Hematopoietic multipotent progenitor cell treated with erythropoietin and hydrocortisone succinate and interleukin-3 and kit ligand, for 15 days (in vitro differentiated cells): ENCODE results near the gene APBB1IP.
"Not testable (repeated sequence)": the region's sequence is repeated elsewhere in the genome, so short reads cannot be mapped to it uniquely, and the experiment has no call there.

Experiments used
- DNase-seq: peaks from one replicate; pipeline ENCODE4 v3.0.0-alpha.2; 2015; ENCODE audit warnings: low spot score

The APBB1IP gene

DNA sequence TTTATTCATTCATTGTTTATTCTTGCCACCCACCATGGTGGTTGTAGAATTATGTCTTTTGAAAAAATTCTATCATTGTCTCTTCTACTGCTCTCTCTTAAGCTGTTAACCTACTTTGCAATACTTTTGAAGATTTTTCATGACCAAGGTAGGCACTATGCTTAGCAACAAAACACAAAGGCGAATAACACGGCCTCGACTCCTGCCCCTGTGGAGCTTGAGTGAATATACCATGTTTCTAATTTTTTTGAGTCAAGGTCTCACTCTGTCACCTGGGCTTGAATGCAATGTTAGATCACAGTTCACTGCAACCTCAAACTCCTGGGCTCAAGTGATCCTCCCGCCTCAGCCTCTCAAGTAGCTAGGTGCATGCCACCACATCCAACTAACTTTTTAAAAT lies 39.4 kb downstream of the APBB1IP start:
- no peak for DNase-seq

DNA sequence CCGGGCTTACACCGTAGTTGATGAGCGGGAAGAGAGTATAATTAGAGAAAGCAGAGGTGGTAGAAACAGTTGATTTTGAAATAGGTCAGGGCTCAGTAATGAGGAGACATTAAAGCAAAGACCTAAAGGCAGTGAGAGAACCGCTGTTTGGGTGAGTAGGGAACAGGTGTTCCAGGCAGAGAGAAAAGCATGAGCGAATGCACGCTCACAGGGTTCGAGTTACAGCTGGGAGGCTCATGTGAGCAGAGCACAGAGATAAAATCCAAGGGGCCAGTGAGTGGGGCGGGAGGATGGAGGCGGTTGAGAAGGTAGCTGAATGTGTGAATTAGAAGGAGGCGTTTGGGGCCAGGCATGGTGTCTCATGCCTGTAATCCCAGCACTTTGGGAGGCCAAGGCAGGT lies 39.9 kb downstream of the APBB1IP start:
- no peak for DNase-seq

- DNase-seq = no peak
These were observed 41.8 kb downstream of the APBB1IP start for GRCh38 chr10:26479766-26480492.

DNA sequence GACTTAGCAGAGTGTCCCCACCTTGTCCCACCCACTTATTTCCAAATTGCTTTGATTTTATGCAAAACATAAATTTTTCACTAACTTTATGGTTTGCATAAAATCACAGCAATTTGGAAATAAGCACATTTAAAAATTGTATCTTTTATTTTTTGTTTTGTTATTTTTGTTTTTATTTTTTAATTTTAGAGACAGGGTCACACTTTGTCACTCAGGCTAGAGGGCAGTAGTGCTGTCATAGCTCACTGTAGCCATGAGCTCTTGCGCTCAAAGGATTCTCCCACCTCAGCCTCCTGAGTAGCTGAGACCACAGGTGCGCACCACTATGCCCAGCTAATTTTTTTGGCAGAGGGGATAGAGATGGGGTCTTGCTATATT lies 43.2 kb downstream of the APBB1IP start:
- DNase-seq = no peak

DNA sequence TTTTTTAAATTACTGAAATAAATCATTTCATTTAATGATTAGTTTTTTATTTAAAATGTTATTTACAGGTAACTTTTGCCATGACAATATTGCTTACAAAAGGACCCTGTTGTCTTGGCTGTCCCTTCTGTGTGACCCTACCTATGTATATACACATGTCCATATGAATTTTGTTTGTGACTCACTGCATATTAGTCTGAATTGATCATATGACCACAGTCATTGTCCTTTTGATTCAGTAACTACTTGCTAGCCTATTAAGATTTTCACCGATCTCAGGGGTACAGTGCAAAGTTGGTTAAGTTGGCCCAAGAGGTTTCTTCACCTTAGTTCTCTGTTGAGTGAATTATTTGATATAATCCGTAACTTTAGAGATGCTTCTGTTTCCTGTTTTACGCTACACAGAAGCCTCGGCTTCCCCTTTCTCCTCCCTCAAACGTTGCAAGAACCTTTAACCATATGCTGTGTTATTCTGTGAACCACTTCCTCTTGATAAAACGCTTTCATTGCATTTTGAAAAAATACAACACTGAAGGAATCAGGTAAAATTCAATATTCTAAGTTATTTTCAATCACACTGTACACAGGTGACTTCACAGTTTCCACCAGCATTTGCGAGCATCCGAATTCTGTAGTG lies 43.9 kb downstream of the APBB1IP start:
- DNase-seq = no peak

GRCh38 chr10:26483554-26483953 lies 45.4 kb downstream of the APBB1IP start:
- DNase-seq = no peak

DNA sequence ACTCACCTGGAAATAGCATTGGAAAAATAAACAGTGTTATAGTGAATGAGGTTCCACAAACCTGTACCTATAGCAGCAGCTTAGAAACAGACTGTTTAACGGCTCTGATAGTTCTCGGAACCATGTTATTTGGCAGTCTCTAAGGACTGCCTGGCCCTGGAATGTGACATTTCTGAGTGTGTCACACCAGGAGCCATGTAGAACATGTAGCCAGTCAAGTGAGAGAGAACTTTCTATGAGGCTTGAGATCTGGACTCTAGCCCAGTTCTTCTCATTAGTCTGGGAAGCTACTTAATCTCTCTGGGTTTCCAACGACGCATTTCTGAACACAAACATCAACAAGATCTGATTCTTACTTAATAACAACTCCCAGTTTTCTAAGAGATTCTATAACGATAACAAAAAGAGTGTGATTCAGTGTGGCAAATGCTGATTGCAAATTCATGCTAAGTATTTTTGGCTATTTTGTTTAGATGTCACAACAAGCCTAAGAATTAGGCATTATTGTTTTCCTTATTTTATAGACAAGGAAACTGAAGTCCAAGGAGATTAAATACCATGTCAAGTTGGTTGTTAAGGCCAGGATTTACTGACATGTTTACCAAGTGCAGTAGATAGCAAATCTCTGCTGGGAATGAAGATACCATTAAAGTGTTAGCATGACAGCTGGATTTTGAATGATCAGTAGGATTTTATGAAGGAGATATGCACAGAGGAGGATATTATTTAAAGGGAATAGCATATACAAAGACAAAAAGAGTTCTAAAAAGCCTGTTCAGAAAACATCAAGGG lies 47.2 kb downstream of the APBB1IP start:
- DNase-seq = no peak

DNA sequence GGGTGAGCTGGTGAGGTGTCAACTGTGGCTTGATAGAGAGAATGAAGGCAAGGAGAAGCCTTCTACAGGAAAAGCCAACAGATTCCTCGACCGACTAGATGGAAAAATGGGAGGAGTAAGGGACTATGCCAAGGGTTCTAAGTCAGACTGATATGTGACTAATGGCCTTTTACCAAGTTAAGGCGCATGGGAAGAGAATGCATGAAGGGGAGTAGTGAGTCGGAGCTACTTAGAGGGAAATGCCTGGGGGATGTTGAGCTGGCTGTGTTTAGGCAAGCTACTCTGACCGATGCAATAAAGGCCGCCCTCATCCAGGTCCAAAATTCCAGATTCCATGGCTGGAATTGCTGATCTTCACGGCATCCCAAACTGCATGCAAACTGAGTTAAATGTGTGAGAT lies 48.2 kb downstream of the APBB1IP start:
- no peak for DNase-seq

- DNase-seq = peak; percentile 37
These were observed 49.1 kb downstream of the APBB1IP start for GRCh38 chr10:26486990-26487850.

DNA sequence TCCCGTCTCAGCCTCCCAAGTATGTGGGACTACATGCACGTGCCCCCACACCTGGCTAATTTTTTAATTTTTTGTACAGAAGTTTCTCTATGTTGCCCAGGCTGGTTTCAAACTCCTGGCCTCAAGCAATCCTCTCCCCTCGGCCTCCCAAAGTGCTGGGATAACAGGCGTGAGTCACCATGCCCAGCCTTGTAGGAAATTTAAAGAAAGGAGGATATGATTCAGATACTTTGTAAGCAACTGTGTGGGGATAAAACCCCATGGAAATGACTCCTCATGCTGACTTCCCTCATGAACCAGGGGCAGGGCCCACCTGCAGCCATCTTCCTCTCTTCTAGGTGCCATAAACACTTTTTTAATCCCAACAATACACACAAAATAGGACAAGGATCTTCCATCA lies 50.2 kb downstream of the APBB1IP start:
- DNase-seq = no peak

- DNase-seq = no peak
These were observed 50.9 kb downstream of the APBB1IP start for GRCh38 chr10:26489081-26489480.

- not testable (repeated sequence) for DNase-seq
These were observed 52.2 kb downstream of the APBB1IP start for GRCh38 chr10:26490367-26490766.

- DNase-seq = no peak
These were observed 53.1 kb downstream of the APBB1IP start for GRCh38 chr10:26491276-26491675.

DNA sequence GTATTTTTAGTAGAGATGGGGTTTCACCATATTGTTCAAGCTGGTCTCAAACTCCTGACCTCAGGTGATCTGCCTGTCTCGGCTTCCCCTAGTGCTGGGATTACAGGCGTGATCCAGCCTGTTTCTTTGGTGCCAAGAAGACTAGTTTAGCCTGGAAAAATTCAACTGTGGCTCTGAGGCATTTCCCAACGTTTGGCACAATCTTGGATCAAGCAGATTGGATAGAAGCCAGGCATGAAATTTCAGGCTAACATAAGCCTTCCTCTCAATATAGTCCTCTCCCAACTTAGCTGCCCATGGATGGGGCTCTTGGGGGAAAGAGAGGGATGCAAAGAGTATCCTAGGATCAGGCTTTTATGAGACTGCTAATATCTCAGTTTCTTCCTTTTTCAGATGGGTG lies 53.8 kb downstream of the APBB1IP start:
- DNase-seq = no peak

DNA sequence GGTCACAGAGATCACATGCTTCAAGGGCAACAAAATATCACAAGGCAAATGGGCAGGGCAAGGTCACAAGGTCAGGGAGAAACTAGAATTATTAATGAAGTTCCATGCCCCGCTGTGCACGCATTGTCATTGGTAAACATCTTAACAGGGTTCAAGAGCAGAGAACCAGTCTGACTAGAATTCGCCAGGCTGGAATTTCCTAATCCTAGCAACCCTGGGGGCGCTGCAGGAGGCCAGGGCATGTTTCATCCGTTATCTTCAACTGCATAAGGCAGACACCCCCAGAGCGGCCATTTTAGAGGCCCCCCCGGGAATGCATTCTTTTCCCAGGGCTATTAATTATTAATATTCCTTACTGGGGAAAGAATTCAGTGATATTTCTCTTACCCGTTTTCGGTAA lies 54.6 kb downstream of the APBB1IP start:
- not testable (repeated sequence) for DNase-seq

GRCh38 chr10:26494018-26494417 lies 55.9 kb downstream of the APBB1IP start:
- DNase-seq = no peak

- no peak for DNase-seq
These were observed 61.3 kb downstream of the APBB1IP start for GRCh38 chr10:26499426-26499825.

DNA sequence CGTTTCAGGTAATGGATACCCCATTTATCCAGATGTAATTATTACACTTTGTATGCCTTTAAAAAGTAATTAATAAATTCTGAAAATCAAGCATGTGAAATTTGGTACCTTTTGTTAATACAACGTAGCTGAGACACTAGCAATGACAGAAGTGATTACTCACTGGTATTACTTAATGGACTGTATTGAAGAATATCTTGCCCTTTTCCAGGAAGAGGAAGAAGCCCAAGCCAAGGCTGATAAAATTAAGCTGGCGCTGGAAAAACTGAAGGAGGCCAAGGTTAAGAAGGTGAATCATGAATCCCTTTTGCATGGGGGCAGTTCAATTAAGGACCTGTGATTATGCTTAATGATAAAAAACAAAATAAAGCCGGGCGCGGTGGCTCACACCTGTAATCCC lies 64.8 kb downstream of the APBB1IP start:
- no peak for DNase-seq

GRCh38 chr10:26503911-26504310 lies 65.8 kb downstream of the APBB1IP start:
- no peak for DNase-seq

DNA sequence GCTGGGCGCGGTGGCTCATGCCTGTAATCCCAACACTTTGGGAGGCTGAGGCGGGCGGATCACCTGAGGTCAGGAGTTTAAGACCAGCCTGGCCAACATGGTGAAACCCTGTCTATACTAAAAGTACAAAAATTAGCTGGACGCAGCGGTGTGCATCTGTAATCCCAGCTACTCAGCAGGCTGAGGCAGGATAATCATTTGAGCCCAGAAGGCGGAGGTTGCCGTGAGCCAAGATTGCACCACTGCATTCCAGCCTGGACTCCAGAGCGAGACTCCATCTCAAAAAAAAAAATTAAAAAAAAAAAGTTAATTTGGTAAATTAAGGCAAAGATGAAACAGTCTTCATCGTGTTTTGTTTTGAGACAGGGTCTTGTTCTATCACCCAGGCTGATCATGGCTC lies 66.3 kb downstream of the APBB1IP start:
- DNase-seq = not testable (repeated sequence)

DNA sequence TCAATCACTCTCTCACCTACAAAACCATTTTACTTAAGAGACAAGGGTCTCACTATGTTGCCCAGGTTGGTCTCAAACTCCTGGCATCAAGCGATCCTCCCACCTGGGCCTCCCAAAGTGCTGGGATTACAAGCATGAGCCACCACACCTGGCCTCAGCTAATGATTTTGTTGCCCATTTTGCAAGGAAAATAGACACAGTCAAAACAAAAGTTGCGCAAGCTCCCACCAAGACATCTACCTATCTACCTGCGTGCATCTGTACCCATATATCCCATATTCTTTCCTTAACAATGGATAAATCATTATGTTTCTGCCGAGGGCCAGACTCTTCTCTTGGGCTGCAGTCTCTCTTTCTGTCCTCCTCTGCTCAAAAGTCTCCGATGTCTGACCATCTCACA lies 67.3 kb downstream of the APBB1IP start:
- DNase-seq = no peak

- no peak for DNase-seq
These were observed 68.6 kb downstream of the APBB1IP start for GRCh38 chr10:26506736-26507135.
